Bronchial epithelial cell (primary cell): Measurements from ENCODE around the gene FBLN2. TPM values are rescaled to one million over a fixed set of nuclear protein-coding genes. Genes with fewer than 3 reads are reported as not detected.

Experiments used
- DNase-seq: peaks from one replicate; pipeline ENCODE4 v3.0.0-alpha.2; 2010; ENCODE audit warnings: low read depth
- FAIRE-seq: peaks from 2 replicates; lab custom pipeline; 2011; peaks lifted over from hg19 to GRCh38; lab: Jason Lieb, UNC
- H3K27me3 ChIP-seq: 2 replicates; pipeline ENCODE4 v1.5.1; 2011; ENCODE audit warnings: low read length; ENCODE audit not compliant: control insufficient read depth, insufficient read depth
- H3K36me3 ChIP-seq: 2 replicates; pipeline ENCODE4 v1.5.1; 2011; ENCODE audit warnings: low read length; ENCODE audit not compliant: control insufficient read depth, insufficient read depth
- H3K4me3 ChIP-seq: 2 replicates; pipeline ENCODE4 v1.5.1; 2011; ENCODE audit warnings: mild to moderate bottlenecking, low read depth, low read length, control low read depth
- CTCF ChIP-seq: IDR thresholded peaks from 2 replicates; pipeline ENCODE4 v1.5.1; 2011; ENCODE audit warnings: mild to moderate bottlenecking, moderate library complexity, low read length, control low read depth, inconsistent platforms; ENCODE audit not compliant: insufficient read depth, severe bottlenecking
- total RNA-seq: library from RNA; depleted of rRNA; stranded (reverse); fragments of >200 nt; gene quantifications from 2 replicates; pipeline ENCODE4 v1.2.1, GENCODE V29; 2014

The FBLN2 gene
- total RNA-seq, 1 donor from 2014 or later, result 4.7 TPM

GRCh38 chr3:13658681-13659080 lies 109.8 kb downstream of the FBLN2 start:
- H3K27me3 ChIP-seq, result no peaks in the 10 kb centered on the region
- TF ChIP-seq CTCF, result no peak
- FAIRE-seq, result no peak
- no peak overlapping the region for H3K4me3 ChIP-seq
- H3K36me3 ChIP-seq, result no peaks in the 10 kb centered on the region
- no peak for DNase-seq

DNA sequence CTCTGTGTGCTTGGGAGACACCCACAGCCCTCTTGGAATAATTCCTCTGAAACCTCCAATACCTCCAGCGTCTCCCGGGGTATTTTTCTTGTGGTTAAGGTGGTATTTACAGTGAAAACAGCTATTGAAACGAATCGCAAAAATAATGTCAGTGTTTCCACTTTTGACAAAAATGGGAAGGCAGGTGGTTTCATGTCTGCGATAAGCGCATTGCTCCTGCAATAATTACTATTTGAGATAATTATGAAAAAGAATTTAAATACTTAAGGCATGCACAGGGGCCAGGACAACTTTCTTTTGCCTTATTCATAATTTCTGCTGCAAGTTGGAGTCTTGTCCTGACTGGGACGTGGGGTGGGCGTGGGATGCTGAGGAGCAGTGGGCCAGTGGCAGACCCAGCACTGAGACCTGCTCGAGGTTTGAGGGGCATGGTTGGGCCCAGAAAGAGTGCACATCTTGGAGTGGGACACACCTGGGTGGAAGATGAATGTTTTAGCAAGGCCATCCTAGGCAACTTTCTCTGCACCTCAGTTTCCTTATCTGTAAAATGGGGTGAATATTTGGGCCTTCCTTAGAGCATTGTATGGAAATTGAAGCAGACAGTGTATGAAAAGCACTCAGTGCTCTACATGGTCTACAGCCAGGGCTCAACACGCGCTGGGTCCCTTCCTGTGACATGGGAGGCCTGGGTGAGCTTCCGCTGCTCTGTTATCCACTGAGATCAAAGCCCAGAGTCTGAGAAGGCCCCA lies 110.5 kb downstream of the FBLN2 start:
- DNase-seq (no peak), FAIRE-seq (no peak)
- Histone ChIP-seq H3K36me3 (no peaks in the 10 kb centered on the region), H3K27me3 (no peaks in the 10 kb centered on the region), H3K4me3 (no peak overlapping the region)
- TF ChIP-seq CTCF, result no peak

GRCh38 chr3:13660042-13660874 lies 111.3 kb downstream of the FBLN2 start:
- no peak overlapping the region for H3K4me3 ChIP-seq
- FAIRE-seq, result no peak
- no peak for TF ChIP-seq CTCF

DNA sequence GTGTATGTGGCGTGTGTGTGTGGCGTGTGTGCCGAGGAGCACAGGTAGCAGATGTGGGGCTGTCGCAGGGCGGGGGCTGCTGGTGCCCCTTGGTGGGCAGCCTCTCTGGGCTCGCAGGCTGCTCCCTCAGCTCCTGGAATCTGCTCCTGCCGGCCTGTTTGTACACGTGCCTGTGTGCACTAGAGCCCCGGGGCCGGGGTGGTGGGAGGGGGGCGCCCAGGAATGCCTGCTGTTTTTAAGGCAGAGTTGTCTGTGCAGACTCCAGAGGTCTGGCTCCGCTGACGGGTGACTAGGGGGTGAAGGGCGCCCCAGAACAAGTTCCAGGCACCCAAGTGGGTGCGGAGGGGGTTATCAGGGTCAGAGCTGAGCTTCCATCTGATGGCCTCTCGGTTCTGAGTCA lies 112.2 kb downstream of the FBLN2 start:
- H3K4me3 ChIP-seq, result no peak overlapping the region
- no peaks in the 10 kb centered on the region for H3K36me3 ChIP-seq
- DNase-seq (no peak), FAIRE-seq (no peak)
- no peaks in the 10 kb centered on the region for H3K27me3 ChIP-seq
- no peak for TF ChIP-seq CTCF

More at GRCh38 chr3:13660042-13660874, 111.3 kb downstream of the FBLN2 start:
- no peak for DNase-seq
- H3K36me3 ChIP-seq, result no peaks in the 10 kb centered on the region
- H3K27me3 ChIP-seq, result no peaks in the 10 kb centered on the region

GRCh38 chr3:13662238-13662847 lies 113.4 kb downstream of the FBLN2 start:
- no peaks in the 10 kb centered on the region for H3K27me3 ChIP-seq
- H3K36me3 ChIP-seq, result no peaks in the 10 kb centered on the region
- no peak overlapping the region for H3K4me3 ChIP-seq
- no peak for DNase-seq
- no peak for FAIRE-seq
- no peak for TF ChIP-seq CTCF
